ENCODE results near the gene NR6A1.
A peak's percentile ranks its signal among the peaks of the same experiment; 100 is the strongest.

NR6A1 gene

DNA sequence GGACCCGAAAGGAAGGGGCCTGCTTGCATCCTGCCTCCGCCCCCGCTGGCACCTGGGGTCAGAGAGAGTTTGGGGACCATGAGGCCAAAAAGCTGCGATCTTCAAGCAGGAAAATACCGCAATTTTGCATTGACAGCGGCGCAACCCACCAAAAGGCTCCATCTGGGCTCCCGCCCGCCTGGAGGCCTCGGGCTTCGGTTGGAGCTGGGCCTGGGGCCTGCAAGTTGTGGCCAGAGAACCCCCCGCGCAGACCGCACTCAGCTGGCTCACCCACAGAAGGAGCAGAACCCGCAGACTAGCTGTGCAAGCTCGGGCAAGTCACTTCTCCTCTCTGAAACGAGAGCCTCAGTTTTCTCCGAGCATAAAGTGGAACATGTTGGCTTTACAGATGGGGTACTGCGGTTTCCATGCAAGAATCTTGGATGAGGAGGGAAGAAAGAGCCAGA is 265.2 kb downstream of the NR6A1 start:
- peaks cover 10% of the 10 kb centered on the region for H3K27me3 Mint-ChIP-seq

DNA sequence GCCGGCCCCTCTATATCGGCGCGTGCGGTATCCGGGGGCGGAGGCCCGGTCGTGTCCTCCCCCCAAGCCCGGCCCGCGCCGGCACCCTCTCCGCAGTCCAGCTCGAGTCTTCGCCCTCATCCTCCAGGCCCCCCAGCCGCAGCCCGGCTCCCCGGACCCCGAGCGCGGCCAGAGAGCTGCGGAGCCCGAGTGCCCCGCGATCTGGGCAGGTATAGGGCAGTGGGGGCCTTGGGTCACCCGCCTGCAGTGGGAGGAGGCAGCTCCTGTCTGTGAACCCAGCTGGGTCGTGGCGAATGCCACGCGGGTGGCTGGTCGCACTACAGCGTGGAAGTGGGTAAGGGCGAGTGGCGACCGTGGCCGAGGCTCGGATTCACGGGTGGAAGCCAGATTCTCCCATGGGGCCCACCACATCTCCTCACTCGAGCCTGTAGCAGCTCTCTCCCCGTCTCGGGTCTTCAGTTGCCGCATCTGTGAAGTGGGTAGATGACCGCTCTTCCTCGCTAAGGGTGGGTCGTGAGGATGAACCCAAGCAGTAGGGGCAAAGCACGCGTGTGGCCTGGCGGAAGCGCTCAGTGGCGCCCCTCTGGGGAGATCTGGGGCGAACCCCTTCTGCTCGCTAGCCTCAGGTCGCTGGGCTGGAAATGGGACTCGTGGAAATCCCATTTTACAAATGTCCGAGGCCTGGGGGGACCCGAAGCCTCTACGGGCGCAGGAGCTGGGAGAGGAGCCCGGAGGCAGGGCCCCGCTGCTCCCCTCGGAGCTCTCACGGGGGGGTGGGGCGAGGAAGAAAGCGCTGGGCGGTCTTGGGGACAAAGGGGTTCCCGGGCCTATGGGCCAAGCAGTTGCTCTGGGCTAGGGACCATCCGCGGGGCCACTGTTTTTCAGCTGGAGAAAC is 265.9 kb downstream of the NR6A1 start:
- no peaks in the 10 kb centered on the region for H3K36me3 Mint-ChIP-seq

More for the DNA sequence above, 265.2 kb downstream of the NR6A1 start:
- no peaks in the 10 kb centered on the region for H3K36me3 Mint-ChIP-seq
- no peaks in the 10 kb centered on the region for H3K9me3 Mint-ChIP-seq (ENCODE audit: low read depth)
- no peak overlapping the region for H3K27ac Mint-ChIP-seq
- H3K4me3 Mint-ChIP-seq: no peak overlapping the region
- H3K4me1 Mint-ChIP-seq (ENCODE audit: low read depth): peaks cover 6% of the 10 kb centered on the region

DNA sequence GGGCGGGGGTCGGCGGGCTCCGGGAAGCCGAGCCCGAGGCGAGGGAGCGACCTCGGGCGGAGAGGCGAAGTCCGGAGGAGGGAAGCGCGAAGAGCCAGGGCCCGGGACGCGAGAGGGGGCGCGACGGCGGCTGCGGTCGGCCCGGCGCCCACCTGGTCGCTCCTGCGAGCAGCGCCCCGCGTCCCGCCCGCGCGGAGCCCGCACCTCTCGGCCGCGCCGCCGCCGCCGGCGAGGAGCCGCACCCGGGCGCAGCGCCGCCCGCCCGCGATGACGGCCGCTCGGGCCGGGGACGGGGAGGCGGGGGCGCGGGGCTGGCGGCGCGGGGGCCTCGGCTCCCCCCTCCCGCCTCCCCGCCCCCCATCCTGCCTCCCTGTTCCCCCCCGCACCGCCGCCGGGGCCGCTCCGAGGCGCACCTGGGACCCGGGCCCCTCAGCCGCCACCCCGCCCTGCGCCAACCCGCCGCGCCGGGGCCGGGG is 266.5 kb downstream of the NR6A1 start:
- Mint-ChIP-seq H3K27ac (no peak overlapping the region), H3K4me3 (no peak overlapping the region), H3K27me3 (peaks cover 12% of the 10 kb centered on the region), H3K9me3 (ENCODE audit: low read depth) (no peaks in the 10 kb centered on the region), H3K4me1 (ENCODE audit: low read depth) (peaks cover 9% of the 10 kb centered on the region), H3K36me3 (no peaks in the 10 kb centered on the region)

More for the DNA sequence above, 265.9 kb downstream of the NR6A1 start:
- peak overlapping the region; percentile 57 for H3K4me3 Mint-ChIP-seq
- H3K4me1 Mint-ChIP-seq (ENCODE audit: low read depth): peaks cover 7% of the 10 kb centered on the region
- H3K9me3 Mint-ChIP-seq (ENCODE audit: low read depth): no peaks in the 10 kb centered on the region
- H3K27me3 Mint-ChIP-seq: peaks cover 12% of the 10 kb centered on the region
- no peak overlapping the region for H3K27ac Mint-ChIP-seq

DNA sequence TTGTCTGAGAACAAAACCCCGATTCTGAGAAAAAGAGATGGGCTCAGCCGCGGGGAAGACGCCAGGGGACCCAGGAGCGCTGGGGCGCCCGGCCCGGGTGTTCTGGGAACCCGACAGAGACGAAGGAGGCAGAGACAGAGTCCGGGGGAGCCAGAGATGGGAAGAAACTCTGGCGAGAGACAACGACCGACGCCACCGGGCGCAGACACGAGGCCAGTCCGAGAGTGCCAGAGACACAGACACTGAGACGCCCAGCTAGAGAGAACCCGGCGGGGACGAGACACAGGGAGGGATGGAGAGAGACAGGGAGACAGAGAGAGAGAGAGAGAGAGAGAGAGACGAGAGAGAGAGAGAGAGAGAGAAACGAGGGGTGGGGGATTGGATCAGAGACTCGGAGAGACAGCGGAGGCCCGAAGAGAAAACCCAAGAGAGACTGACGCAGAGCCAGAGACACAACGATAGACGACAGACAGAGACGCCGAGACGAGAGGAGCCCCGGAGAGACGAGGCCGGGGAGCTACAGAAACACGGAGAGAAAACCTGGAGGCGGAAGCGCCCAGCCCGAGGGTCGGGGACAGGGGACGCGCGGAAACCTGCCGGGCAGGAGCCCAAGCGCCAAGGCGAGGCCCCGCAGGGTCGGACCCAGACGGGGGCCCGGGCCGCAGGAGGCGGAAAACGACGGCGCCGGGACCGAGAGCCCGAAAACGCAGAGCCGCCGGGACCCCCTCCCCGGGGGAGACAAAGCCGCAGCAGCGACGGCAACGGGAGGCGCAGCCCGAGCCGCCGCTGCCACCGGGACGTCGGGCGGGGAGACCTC is 267.2 kb downstream of the NR6A1 start:
- H3K27ac Mint-ChIP-seq: no peak overlapping the region
- H3K36me3 Mint-ChIP-seq: no peaks in the 10 kb centered on the region
- peak overlapping the region; percentile 86 for H3K4me3 Mint-ChIP-seq
- peaks cover 12% of the 10 kb centered on the region for H3K27me3 Mint-ChIP-seq
- H3K4me1 Mint-ChIP-seq (ENCODE audit: low read depth): peaks cover 9% of the 10 kb centered on the region
- H3K9me3 Mint-ChIP-seq (ENCODE audit: low read depth): no peaks in the 10 kb centered on the region

DNA sequence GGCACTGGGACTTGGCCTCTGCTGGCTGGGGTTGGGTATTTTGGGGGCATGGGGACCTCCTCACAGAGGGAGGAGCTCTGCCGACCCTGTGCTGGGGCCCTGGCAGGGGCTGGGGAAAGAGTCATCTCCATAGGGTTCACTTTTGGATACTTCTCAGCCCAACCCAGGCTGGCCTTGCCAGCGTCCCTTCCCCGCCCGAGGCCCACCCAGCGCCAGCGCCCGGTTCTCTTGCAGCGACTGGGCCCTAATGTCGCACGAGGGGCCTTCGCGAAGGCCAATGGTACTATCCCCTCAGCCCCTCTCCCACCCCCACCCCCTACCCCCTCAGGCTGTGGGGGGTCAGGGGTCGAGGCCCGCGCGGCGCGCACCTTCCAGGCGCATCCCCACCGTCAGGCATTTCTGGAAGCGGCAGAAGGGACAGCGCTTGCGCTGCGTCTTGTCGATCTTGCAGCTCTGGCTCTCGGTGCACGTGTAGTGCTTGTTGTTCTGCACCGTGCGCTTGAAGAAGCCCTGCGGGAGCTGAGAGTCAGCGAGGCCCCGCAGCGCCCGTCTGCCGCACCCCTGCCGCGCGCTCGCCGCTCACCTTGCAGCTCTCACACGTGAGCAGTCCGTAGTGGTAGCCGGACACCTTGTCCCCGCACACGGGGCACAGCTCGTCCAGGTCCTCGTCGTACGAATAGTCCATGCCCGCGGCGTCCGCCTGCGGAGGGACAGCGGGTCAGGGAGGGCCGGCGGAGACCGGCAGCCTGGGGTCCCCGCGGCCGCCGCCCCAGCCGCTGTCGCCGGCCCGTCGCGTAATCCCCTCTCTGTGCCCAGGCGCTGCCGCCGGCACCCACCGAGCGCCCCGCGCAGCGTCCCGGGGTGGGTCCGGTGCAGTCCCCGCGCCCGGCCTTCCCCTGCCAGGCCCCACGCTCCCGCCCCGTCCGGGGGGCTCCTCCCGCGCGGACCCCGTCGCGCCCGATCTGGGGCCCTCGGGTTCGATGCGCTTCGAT is 268.1 kb downstream of the NR6A1 start:
- no peak overlapping the region for H3K4me3 Mint-ChIP-seq
- H3K27me3 Mint-ChIP-seq: peaks cover 12% of the 10 kb centered on the region
- H3K9me3 Mint-ChIP-seq (ENCODE audit: low read depth): no peaks in the 10 kb centered on the region
- peaks cover 9% of the 10 kb centered on the region for H3K4me1 Mint-ChIP-seq (ENCODE audit: low read depth)
- no peaks in the 10 kb centered on the region for H3K36me3 Mint-ChIP-seq
- H3K27ac Mint-ChIP-seq: no peak overlapping the region

DNA sequence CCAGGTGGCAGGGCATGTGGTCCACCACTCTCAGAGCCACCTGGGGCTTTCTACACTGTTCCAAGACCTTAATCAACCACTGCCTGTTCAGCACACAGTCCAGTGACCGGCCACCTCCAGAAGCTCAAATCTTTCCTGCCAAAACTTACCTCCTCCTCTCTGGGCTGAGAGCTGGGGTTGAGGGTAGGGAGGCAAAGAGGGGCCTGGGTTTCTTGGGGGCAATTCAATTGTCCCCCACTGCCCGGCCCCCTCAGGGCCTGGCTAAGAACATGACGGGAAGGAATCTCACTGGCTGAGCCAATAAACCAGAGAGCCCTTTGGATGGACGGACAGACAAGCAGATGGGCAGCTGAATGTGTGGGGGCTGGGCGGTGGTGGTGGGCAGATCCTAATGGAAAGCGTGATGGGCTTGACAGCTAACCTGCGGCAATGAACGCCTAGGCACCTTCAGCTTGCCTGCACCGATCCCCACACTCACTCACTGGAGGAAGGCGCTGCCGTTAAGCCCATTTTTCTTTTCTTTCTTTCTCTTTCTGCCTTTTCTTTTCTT is 269.3 kb downstream of the NR6A1 start:
- Mint-ChIP-seq H3K36me3 (no peaks in the 10 kb centered on the region), H3K4me3 (no peak overlapping the region), H3K27me3 (peaks cover 12% of the 10 kb centered on the region), H3K27ac (no peak overlapping the region), H3K9me3 (ENCODE audit: low read depth) (no peaks in the 10 kb centered on the region), H3K4me1 (ENCODE audit: low read depth) (peaks cover 20% of the 10 kb centered on the region)

DNA sequence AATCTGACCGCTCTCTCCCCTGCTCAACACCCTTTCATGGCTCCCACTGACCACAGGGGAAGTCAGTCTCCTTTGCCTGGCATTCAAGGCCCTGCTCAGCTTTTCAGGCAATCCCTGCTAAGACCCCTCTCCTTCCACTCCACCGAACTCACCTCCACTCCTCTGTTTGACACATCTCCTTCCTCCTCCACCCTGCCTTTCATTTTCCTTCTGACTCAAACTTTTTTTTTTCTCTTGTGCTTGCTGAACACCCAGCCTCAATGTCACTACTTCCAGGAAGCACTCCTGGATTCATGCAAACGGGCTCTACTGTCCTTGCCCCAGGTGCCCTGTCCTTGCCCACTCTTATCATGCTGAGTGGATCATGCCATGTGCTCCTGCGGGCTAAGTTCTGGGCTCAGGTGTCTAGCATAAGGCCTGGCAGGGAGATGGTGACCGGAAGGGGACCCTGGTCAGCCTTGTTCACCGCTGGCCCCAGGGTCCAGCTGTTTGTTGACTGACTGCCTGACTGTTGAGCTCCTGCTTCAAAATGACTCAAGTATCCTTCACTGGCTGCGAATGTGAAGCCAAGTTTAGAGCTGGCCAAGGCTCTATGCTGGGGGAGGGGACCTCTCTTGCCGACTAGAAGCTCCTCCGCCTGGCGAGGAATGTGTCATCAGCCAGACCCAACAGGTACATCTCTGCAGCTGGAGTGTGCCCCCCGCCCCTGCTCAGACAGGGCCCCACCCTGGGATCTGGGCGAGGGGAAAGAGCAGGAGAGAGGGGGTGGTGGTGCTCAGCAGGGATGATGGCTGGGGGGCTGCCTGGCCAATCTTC is 270.1 kb downstream of the NR6A1 start:
- peaks cover 24% of the 10 kb centered on the region for H3K4me1 Mint-ChIP-seq (ENCODE audit: low read depth)
- H3K9me3 Mint-ChIP-seq (ENCODE audit: low read depth): no peaks in the 10 kb centered on the region
- no peak overlapping the region for H3K27ac Mint-ChIP-seq
- H3K27me3 Mint-ChIP-seq: peaks cover 9% of the 10 kb centered on the region
- H3K4me3 Mint-ChIP-seq: no peak overlapping the region
- H3K36me3 Mint-ChIP-seq: no peaks in the 10 kb centered on the region

DNA sequence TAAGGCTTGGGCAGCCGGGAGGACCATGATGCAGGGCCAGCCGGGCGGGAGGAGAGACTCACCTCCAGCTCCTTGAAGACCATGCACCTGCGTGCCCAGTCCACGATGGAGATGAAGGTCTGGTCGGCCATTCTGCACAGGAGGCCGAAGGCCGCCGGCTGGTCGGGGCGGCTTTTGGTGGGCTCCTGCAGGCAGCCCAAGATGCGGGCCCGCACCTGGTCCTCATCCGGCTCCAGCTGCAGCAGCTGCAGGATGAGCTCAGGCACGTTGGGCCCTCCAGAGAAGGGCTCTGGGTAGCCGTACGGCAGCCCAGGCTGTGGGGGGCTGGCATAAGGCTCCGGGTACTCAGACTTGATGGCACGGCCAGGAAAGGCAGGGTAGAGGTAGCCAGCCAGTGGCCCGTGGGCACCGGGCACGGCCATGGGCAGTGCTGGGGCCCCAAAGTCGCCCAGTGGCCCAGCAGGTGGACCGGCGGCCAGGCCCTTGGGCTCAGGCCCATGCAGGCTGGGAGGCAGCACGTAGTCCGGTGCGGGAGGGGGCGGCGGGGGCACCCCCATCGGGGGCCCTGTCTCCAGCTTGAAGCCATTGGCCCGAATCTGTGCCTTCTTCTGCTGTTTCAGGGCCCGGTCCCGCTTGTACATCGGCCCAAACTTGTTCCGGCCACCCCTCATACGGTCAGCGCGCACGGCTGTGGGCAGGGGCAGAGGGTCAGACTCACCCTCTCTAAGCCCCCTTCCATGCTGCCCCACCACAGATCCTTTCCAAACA is 270.9 kb downstream of the NR6A1 start:
- H3K36me3 Mint-ChIP-seq: no peaks in the 10 kb centered on the region
- H3K4me1 Mint-ChIP-seq (ENCODE audit: low read depth): peaks cover 28% of the 10 kb centered on the region
- peaks cover 6% of the 10 kb centered on the region for H3K27me3 Mint-ChIP-seq
- no peak overlapping the region for H3K4me3 Mint-ChIP-seq
- no peaks in the 10 kb centered on the region for H3K9me3 Mint-ChIP-seq (ENCODE audit: low read depth)
- H3K27ac Mint-ChIP-seq: no peak overlapping the region

DNA sequence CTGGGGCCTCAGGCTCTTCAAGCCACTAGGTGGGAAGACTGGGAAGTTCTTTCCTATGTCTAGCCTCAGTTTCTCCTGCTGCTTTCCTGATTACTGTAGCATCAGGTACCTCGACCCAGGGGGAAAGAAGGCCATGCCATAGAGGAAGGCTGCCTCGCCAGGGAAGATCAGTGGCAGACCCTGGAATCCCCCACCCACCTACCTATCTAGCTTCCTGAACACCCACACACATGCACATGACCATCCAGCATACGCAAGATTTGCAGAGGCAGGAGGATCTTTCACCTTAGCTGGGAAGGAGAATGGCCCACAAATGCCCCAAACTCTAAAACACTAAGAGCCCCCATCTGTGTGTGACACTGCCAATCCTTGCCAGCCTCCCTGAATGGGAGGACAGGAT is 271.9 kb downstream of the NR6A1 start:
- Mint-ChIP-seq H3K4me1 (ENCODE audit: low read depth) (peaks cover 30% of the 10 kb centered on the region), H3K27ac (no peak overlapping the region), H3K36me3 (no peaks in the 10 kb centered on the region), H3K27me3 (peaks cover 6% of the 10 kb centered on the region), H3K9me3 (ENCODE audit: low read depth) (no peaks in the 10 kb centered on the region), H3K4me3 (no peak overlapping the region)

DNA sequence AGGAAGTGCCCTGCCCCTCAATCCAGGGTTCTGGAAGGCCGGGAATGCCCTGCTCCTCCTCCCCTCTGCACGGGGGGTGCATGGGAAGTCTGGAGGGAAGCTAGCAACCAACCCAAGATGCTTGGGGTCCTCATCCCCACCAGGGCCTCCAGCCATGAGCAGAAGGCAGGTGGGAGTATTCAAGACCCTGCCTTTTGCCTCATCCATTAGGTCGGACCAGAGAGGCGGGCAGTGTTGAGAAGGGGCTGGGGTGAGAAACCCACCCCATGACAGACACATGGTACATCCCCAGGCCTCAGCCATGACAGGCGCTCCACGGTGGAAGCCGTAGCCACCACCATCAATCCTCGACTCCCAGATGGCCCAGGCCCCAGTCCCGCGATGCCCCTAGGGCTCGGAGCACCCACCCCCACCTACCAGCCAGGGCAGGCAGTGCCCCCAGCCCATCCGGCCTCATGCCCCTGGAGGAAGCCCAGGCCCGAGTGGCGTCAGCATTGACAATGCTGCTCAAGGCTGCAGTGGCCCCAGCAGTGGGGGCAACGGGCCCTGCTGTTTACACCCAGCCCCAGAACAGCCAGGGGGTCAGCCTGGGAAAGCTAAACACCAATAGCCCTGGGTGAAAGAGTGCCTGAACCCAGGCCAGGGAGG is 272.5 kb downstream of the NR6A1 start:
- Mint-ChIP-seq H3K27ac (no peak overlapping the region), H3K9me3 (ENCODE audit: low read depth) (no peaks in the 10 kb centered on the region), H3K4me3 (no peak overlapping the region), H3K27me3 (peaks cover 2% of the 10 kb centered on the region), H3K4me1 (ENCODE audit: low read depth) (peaks cover 27% of the 10 kb centered on the region), H3K36me3 (no peaks in the 10 kb centered on the region)

DNA sequence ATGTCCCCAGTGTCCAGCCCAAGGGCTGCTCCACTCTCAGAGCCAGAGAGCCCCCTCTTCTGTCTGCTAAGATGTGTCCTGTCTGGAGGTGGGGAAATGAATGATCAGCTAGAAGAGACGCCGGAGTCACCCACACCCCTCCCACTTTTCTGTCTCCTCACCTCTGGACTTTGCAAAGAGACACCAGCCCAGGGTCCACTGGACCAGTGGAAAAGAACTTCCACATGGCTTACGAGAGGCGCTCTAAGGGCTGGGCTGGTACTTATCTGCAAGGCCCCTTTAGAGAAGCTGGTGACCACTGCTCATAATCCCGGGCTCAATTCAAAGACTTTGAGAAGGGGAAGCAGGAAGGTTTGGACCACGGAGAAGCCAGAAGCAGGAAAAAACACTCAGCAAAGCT is 273.1 kb downstream of the NR6A1 start:
- Mint-ChIP-seq H3K4me3 (no peak overlapping the region), H3K36me3 (no peaks in the 10 kb centered on the region), H3K27me3 (peaks cover 2% of the 10 kb centered on the region)

DNA sequence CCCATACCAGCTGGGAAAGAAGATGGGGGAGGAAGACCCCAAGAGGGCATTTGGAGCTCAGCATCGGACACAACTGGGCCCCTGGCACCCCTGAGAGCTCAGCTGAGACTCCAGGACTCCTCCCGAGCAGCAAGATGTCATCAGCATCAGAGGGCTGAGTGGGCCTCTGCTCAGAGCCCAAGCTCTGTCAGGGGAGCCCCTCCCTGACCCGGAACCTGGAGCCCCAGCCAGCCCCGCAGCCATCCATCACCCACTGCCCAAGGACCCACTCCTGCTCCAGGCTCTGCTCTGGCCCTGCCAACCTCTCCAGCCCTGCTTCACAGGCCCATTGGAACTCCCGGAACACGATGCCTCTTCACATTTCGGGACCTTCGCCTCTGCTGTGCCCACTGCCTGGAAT is 273.7 kb downstream of the NR6A1 start:
- Mint-ChIP-seq H3K27me3 (peaks cover 2% of the 10 kb centered on the region), H3K4me3 (no peak overlapping the region), H3K4me1 (ENCODE audit: low read depth) (peaks cover 27% of the 10 kb centered on the region), H3K27ac (no peak overlapping the region), H3K36me3 (no peaks in the 10 kb centered on the region), H3K9me3 (ENCODE audit: low read depth) (no peaks in the 10 kb centered on the region)

More for the DNA sequence above, 273.1 kb downstream of the NR6A1 start:
- H3K9me3 Mint-ChIP-seq (ENCODE audit: low read depth): no peaks in the 10 kb centered on the region
- H3K27ac Mint-ChIP-seq: no peak overlapping the region
- H3K4me1 Mint-ChIP-seq (ENCODE audit: low read depth): peaks cover 27% of the 10 kb centered on the region

Measured in activated naive CD8-positive, alpha-beta T cell (primary cell).